Left ventricle myocardium inferior (tissue), 1 donor: ENCODE results near the gene AGTPBP1. TPM values are rescaled to one million over a fixed set of nuclear protein-coding genes. Genes with fewer than 3 reads are reported as not detected.
"Not testable (repeated sequence)": the region's sequence is repeated elsewhere in the genome, so short reads cannot be mapped to it uniquely, and the experiment has no call there.

Experiments
- DNase-seq: peaks from one replicate; pipeline ENCODE4 v3.0.0-alpha.2; 2020
- H3K27ac ChIP-seq: fragments of 200-600 bp; replicated peaks from 2 replicates; pipeline ENCODE4 v1.8.0; 2021
- H3K27me3 ChIP-seq: fragments of 200-600 bp; 2 replicates; pipeline ENCODE4 v1.8.0; 2021; ENCODE audit warnings: low read depth
- H3K36me3 ChIP-seq: fragments of 200-600 bp; 2 replicates; pipeline ENCODE4 v1.8.0; 2021
- H3K4me1 ChIP-seq: fragments of 200-600 bp; 2 replicates; pipeline ENCODE4 v1.8.0; 2021
- H3K4me3 ChIP-seq: fragments of 200-600 bp; 2 replicates; pipeline ENCODE4 v1.8.0; 2021; ENCODE audit warnings: mild to moderate bottlenecking, moderate library complexity
- H3K9me3 ChIP-seq: fragments of 200-600 bp; replicated peaks from 2 replicates; pipeline ENCODE4 v1.8.0; 2021
- CTCF ChIP-seq: fragments of 200-600 bp; IDR thresholded peaks from 2 replicates; pipeline ENCODE4 v1.8.0; 2021; ENCODE audit warnings: antibody characterized with exemption, mild to moderate bottlenecking, borderline replicate concordance
- intact Hi-C: fragments of 100-400 bp; cut with micrococcal nuclease; formaldehyde crosslinking; loops from one replicate; pipeline ENCODE4 v1.11.0; 2022
- total RNA-seq: library from RNA; stranded (reverse); fragmentation: NEBNext Ultra II Directional; extraction: Animal tissue kit (Norgen Biotek cat#: 25700); gene quantifications from one replicate; pipeline ENCODE4 v1.2.1, GENCODE V29; 2021
- donor health status: DM: no; HTN: yes; CAD: no; lungs with severe emphysema.

Gene AGTPBP1
- total RNA-seq, 1 donor from 2014 or later: 52.5 TPM

GRCh38 chr9:85729882-85730281 is 11.9 kb downstream of the AGTPBP1 start:
- H3K4me1 ChIP-seq: peaks cover 49% of the 10 kb centered on the region
- no peak for TF ChIP-seq CTCF
- no peak overlapping the region for H3K4me3 ChIP-seq
- no peaks in the 10 kb centered on the region for H3K36me3 ChIP-seq
- intact Hi-C loops: no loop called here
- peaks cover 12% of the 10 kb centered on the region for H3K9me3 ChIP-seq
- DNase-seq: no peak
- H3K27ac ChIP-seq: peak overlapping the region; percentile 48
- no peaks in the 10 kb centered on the region for H3K27me3 ChIP-seq

GRCh38 chr9:85727500-85727899 is 14.3 kb downstream of the AGTPBP1 start:
- no peak for TF ChIP-seq CTCF
- H3K4me1 ChIP-seq: peaks cover 51% of the 10 kb centered on the region

GRCh38 chr9:85726737-85727136 is 15.0 kb downstream of the AGTPBP1 start:
- Histone ChIP-seq H3K4me3 (no peak overlapping the region), H3K36me3 (no peaks in the 10 kb centered on the region), H3K27me3 (no peaks in the 10 kb centered on the region), H3K27ac (no peak overlapping the region), H3K9me3 (no peaks in the 10 kb centered on the region), H3K4me1 (peaks cover 51% of the 10 kb centered on the region)
- no peak for TF ChIP-seq CTCF
- DNase-seq: no peak
- intact Hi-C loops: no loop called here

More at GRCh38 chr9:85727500-85727899, 14.3 kb downstream of the AGTPBP1 start:
- no peaks in the 10 kb centered on the region for H3K27me3 ChIP-seq
- no peaks in the 10 kb centered on the region for H3K36me3 ChIP-seq
- no peak for DNase-seq
- intact Hi-C loops: no loop called here
- no peak overlapping the region for H3K4me3 ChIP-seq
- no peak overlapping the region for H3K27ac ChIP-seq
- peaks cover 4% of the 10 kb centered on the region for H3K9me3 ChIP-seq

GRCh38 chr9:85723215-85723614 is 18.5 kb downstream of the AGTPBP1 start:
- H3K4me3 ChIP-seq: no peak overlapping the region
- intact Hi-C loops: no loop called here
- no peak for TF ChIP-seq CTCF
- no peaks in the 10 kb centered on the region for H3K27me3 ChIP-seq
- DNase-seq: peak; percentile 22
- H3K36me3 ChIP-seq: no peaks in the 10 kb centered on the region
- H3K9me3 ChIP-seq: no peaks in the 10 kb centered on the region
- H3K4me1 ChIP-seq: peaks cover 19% of the 10 kb centered on the region
- peak overlapping the region; percentile 31 for H3K27ac ChIP-seq

- H3K27ac ChIP-seq, H3K4me3 ChIP-seq, H3K36me3 ChIP-seq, intact Hi-C loops, H3K9me3 ChIP-seq, H3K27me3 ChIP-seq, DNase-seq: not testable (repeated sequence)
- peaks cover 28% of the 10 kb centered on the region for H3K4me1 ChIP-seq
Measured at GRCh38 chr9:85719411-85719810, 22.3 kb downstream of the AGTPBP1 start.

GRCh38 chr9:85717818-85718217 is 23.9 kb downstream of the AGTPBP1 start:
- H3K36me3 ChIP-seq, intact Hi-C loops, DNase-seq, H3K27me3 ChIP-seq, H3K9me3 ChIP-seq, H3K27ac ChIP-seq, H3K4me3 ChIP-seq: not testable (repeated sequence)
- H3K4me1 ChIP-seq: peaks cover 27% of the 10 kb centered on the region

- Histone ChIP-seq H3K27me3 (no peaks in the 10 kb centered on the region), H3K4me3 (no peak overlapping the region), H3K36me3 (no peaks in the 10 kb centered on the region), H3K9me3 (no peaks in the 10 kb centered on the region), H3K4me1 (peaks cover 27% of the 10 kb centered on the region), H3K27ac (no peak overlapping the region)
- DNase-seq: no peak
- no peak for TF ChIP-seq CTCF
- intact Hi-C loops: no loop called here
Measured at GRCh38 chr9:85717220-85717619, 24.5 kb downstream of the AGTPBP1 start.
